GM12865 (cell line): ENCODE results near the gene GSTA1.
A peak's percentile ranks its signal among the peaks of the same experiment; 100 is the strongest.
"Not testable (repeated sequence)": the region's sequence is repeated elsewhere in the genome, so short reads cannot be mapped to it uniquely, and the experiment has no call there.

ENCODE experiments used
- DNase-seq: peaks from one replicate; pipeline ENCODE4 v3.0.0; 2010; ENCODE audit warnings: low read depth
- H3K4me3 ChIP-seq: 2 replicates; pipeline ENCODE4 v1.5.1; 2011; ENCODE audit warnings: mild to moderate bottlenecking, low read depth, low read length, control low read depth
- TF ChIP-seq, protein P1 (sequence below): IDR thresholded peaks from 2 replicates; pipeline ENCODE4 v1.5.1; 2011; ENCODE audit warnings: low read length, control low read depth, low read depth, inconsistent platforms; ENCODE audit not compliant: insufficient read depth; ENCODE audit errors: missing control alignments

GSTA1 gene

DNA sequence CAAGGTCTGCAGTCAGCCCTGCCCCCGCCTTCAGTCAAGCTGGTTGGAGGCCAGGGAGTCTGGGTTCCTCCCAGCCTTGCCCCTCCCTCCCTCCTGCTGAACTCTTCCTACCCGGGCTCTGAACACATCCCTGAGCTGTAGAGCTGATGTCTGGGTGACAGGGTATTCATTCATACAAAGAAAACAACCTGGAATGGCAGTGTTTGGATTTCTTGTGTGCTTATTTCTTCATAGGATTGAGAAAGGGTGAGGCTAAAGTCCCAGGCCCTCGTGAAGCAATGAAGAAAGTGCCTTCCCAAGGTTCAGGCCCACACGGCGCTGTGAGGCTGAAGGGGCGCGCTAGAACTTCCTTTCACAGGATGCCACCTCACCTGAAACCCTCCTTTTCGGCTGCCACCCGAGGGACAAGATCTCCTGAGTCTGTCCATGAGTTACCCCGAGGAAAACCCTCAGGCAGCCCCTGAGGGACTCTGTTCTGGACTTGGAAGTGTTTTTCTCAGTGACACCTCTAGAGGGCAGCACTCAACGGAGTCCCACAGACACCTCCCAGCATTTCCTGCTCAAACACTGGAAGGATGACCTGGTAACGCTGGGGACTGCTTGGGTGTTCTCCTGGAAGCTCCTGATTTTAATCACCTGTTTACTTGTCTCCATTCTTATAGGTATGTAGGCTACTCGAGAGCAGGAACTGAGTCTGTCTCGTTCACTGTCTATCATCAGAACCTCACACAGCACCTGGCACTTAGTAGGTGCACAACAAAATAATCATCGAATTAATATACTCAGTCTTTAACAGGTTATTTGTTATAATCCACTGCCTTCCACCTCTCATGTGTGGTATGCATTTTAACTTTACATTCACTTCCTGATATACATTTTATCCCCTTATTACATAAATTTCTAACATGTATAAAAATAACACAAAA is 11.8 kb upstream of the GSTA1 start:
- H3K4me3 ChIP-seq = no peak overlapping the region
- TF ChIP-seq, protein P1, sequence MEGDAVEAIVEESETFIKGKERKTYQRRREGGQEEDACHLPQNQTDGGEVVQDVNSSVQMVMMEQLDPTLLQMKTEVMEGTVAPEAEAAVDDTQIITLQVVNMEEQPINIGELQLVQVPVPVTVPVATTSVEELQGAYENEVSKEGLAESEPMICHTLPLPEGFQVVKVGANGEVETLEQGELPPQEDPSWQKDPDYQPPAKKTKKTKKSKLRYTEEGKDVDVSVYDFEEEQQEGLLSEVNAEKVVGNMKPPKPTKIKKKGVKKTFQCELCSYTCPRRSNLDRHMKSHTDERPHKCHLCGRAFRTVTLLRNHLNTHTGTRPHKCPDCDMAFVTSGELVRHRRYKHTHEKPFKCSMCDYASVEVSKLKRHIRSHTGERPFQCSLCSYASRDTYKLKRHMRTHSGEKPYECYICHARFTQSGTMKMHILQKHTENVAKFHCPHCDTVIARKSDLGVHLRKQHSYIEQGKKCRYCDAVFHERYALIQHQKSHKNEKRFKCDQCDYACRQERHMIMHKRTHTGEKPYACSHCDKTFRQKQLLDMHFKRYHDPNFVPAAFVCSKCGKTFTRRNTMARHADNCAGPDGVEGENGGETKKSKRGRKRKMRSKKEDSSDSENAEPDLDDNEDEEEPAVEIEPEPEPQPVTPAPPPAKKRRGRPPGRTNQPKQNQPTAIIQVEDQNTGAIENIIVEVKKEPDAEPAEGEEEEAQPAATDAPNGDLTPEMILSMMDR = peak; percentile 66
- DNase-seq = peak; percentile 44

DNA sequence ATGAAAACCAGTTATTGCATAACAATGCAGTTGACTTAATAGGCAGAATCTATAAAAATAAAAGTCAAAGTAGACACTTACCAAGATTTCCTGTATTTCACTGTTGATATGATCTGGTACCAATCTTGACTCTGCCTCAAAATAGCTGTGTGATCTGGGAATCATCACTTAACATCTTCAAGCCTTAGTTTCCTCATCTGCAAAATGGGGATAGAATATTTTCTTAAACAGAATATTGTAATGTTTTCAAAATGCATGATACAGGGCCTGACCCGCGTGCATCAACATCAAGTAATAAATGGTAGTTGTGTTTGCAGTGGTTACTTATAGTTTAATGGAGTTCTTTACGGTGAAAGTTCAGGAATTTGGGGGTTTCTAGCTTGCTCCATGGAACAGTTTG is 10.9 kb upstream of the GSTA1 start:
- not testable (repeated sequence) for H3K4me3 ChIP-seq, DNase-seq

DNA sequence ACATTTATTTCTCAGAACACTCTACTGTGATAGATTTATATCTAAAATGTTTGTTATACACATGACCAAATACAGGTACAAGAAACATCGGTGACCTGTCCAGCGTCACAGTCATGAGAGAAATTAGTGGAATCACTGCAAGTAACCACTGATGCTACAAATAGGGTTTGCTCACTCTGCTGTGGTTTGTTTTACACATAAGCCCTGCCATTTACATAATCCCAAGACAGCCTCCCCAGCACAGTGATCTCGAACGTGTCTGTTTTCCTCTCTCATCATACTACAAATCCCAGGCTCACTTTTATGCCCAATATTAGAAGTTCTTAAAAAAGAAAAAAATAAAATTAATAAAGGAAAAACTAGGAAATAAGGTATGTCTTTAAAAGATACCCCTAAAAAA is 6.2 kb upstream of the GSTA1 start:
- DNase-seq, H3K4me3 ChIP-seq: not testable (repeated sequence)

DNA sequence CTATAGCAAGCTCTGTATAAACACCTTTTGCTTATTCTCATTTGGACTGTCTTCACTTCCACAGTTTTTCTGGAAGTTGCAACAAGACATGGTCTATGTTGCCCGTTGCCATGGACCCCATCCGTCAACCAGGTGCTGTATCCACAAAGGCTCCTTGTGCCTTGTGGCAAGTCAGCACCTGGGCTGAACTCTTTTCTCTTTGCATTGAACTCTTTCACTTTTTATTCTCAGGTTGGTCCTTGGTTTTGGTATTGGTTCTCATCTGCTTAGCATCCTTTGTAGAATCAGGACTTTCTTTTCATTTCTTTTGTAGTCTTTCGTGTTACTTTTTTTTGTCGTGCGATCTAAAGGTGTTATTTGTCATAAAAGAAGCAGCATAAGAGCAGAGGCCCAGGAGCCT is 5.0 kb upstream of the GSTA1 start:
- no peak overlapping the region for H3K4me3 ChIP-seq
- TF ChIP-seq, protein P1 = no peak
- DNase-seq = peak; percentile 3

DNA sequence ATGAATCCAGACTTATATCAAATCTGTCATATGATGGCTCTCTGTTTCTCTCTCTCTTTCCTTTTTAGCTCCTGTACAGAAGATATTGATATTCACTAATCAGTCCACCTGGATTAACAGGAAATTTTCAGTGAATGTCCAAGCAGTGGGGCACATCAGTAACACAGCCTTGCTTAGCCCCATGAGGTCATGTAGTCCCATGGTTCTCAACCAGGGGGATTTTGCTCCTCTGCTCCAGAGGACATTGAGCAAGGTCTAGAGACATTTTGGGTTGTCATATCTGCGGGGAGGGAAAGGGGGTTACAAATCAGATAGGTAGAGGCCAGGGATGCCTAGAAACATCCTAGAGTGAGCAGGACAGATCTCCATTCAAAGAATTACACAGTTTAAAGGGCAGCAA is 810 bp downstream of the GSTA1 start:
- DNase-seq = no peak
- H3K4me3 ChIP-seq = no peak overlapping the region
- TF ChIP-seq, protein P1 = no peak

DNA sequence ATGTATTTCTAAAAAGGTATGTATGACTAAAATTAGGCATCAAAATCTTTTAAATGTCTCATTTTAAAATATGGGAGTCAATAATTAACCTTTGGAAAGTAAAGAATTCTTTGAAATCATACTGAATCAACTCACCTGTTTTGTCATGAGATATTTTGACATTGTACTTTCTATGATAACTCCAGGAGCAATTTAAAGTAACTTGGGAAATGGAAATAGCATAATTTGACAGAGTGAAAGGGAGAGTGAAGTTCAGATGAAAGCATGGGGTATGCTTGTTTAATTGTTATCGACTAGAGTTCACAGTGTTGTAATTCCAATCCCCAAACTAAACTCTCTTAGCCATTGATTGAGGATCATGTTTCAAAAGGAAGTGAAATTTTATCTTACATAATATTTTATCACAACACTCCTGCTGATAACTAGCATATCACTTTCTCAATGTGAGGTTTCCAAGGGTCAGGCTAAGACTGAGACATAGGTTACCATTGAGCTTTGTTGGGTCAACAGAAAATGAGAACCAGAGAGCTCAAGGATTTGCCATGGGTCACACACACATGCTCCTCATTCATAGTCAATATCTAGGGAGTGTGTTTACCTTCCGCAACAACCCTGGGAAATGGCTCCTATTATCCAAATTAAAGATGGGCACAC is 2.3 kb downstream of the GSTA1 start:
- no peak overlapping the region for H3K4me3 ChIP-seq
- TF ChIP-seq, protein P1 = no peak

DNA sequence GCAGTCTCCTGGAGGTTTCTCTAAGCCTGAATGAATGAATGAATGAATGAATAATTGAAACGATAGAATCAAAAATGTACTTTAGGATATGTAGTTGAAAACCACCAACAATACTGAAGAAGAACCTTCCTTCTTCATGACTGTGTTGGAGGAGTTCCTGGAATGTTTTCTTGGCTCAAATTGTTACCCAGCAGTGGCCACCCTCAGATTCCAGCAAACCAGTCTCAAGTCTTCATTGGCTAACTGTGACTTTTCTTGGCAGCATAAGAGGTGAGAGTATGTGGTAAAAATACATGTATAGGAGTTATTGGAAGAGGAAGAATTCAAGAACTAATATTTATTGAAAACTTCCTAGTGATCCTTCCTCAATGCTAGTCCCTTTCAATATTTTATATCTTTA is 4.3 kb downstream of the GSTA1 start:
- not testable (repeated sequence) for H3K4me3 ChIP-seq, DNase-seq

More for the DNA sequence above, 2.3 kb downstream of the GSTA1 start:
- no peak for DNase-seq

DNA sequence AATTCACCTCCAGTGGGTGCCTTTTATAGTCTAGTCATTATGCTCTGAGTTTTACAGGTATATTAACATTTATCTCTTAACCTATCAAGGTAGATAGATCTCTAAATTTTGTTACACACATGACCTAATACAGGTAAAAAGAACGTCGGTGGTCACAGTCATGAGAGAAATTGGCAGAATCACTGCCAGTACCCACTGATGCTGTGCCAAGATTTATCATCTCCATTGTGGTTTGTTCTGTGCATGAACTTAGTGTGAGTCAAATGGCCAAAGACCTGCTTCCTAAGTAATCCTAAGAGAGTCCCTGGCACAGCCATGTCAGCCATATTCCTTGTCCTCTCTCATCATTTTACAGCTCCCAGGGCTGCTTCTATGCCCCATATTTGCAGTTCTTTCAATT is 9.2 kb downstream of the GSTA1 start:
- DNase-seq, H3K4me3 ChIP-seq: not testable (repeated sequence)

DNA sequence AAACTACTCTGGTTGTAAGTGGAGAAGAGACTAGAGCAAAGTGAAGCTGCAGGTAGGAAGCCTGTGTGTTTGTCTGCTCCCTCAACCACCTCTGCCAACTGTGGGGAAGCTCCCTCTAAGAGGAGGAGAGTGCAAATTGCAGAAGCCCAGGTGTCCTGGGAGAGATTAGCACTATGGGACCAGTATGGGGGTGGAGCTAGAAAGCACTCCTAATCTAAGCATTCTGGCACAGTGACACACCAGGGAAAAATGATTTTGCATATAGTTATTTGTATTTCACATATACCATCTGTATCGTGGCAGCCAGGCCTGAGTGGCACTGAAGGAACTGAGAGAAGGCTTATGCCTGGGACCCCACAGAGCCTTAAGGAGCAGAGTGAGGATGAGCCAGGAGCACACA is 12.8 kb downstream of the GSTA1 start:
- H3K4me3 ChIP-seq = no peak overlapping the region
- TF ChIP-seq, protein P1 = no peak
- DNase-seq = no peak

DNA sequence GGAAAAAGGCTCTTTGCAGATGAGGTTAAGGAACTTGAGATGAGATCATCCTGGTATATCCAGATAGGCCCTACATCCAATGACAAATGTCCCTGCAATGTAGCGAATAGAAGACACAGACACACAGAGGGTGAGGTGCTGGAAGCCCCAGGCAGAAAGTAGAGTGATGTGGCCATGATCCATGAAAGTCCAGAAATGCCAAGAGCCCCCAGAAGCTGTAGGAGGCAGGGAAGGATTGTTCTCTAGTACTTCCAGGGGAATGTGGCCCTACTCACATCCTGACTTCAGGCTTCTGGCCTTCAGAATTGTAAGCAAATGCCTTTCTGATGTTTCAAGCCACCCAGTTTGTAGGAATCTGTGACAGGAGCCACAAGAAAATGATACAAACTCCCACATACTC is 14.0 kb downstream of the GSTA1 start:
- H3K4me3 ChIP-seq, DNase-seq: not testable (repeated sequence)
